ENCODE results near the gene KCNQ5.

KCNQ5 gene

DNA sequence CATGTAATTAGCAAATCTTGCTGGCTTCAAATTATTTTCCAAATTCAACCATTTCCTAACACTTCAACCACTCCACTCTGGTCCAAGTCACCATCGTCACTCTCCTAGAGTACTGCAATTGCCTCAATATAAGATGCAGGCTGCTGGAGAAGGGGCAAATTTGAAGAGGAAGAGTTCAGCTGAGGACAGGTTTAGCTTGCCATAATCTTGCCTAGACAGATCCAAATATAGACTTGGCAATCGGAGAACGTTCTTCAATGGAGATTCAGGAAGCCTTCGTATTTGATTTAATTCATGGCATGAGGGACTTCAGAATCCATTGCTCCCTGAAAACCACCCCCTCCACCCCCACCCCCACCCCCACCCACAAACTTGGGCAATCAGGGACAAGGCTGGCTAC, 618.9 kb downstream of the KCNQ5 start:
- no peak for DNase-seq (ENCODE audit: low read depth, low spot score)

DNA sequence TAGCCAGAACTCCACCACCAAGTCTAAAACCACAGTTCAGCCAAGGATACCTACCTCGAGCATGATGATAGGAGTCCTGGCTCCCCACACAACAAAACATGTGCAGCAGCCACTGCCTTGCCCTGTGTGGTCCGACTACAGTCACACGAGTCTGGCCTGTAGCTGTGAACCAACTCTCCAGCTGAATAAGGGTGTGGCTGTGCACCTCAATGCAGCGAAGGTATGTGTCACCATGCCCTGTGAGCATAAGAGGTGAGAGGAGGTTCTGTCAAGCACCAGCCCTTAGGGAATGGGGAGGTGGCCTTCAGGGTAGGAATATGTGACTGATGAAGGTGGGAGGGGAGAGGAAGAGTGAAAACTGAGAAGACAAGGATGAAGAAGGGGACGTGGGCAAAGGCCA, 620.1 kb downstream of the KCNQ5 start:
- DNase-seq (ENCODE audit: low read depth, low spot score) = no peak

Data from ELF-1 (cell line).